ENCODE data around the gene GAB1.

The GAB1 gene

DNA sequence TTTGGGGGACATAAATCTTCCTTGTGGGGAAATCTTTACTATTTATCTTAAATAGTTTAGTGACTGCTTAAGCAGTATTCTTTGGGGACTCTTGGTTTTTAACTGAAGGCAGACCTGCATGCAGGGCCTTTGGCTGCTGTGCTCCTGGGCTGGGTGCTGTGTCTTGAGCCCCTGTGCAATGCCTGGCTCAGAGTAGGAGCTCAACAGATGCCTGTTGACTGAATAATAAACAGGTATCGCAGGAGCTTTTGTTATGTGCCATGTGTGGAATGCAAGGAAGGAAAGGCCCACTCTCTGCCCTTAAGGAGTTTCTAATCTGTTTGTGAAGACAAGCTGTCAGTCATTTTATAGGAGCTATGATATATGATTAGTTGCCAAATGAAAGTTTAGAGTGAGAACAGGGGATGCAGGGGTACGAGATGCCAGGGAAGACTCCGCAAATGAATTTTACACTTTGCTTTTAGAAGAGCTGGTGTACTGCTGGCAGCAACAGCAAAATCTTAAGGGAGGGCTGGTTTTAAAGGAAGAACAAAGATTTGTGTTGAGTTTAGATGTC, 6.7 kb downstream of the GAB1 start:
- Histone ChIP-seq H3K4me3 (IDR thresholded peaks at IDR 0.05; ENCODE audit: insufficient read depth, low read depth, low read length) (no peak overlapping the region), H3K9ac (no peak overlapping the region), H4K20me1 (ENCODE audit: insufficient read depth) (no peaks in the 10 kb centered on the region), H3K27ac (no peak overlapping the region), H3K36me3 (ENCODE audit: insufficient read depth) (no peaks in the 10 kb centered on the region), H2AFZ (ENCODE audit: low read depth) (no peak overlapping the region), H3K79me2 (ENCODE audit: insufficient read depth, low read depth) (peaks cover 24% of the 10 kb centered on the region; the same call in 1 of the 2 replicates), H3K27me3 (ENCODE audit: insufficient read depth, low read depth) (no peaks in the 10 kb centered on the region), H3K4me1 (ENCODE audit: low read depth, poor library complexity, severe bottlenecking) (peaks cover 38% of the 10 kb centered on the region), H3K4me2 (no peak overlapping the region)
- no peak for TF ChIP-seq CTCF (conservative IDR thresholded peaks at IDR 0.05; ENCODE audit: low read depth, low read length)

DNA sequence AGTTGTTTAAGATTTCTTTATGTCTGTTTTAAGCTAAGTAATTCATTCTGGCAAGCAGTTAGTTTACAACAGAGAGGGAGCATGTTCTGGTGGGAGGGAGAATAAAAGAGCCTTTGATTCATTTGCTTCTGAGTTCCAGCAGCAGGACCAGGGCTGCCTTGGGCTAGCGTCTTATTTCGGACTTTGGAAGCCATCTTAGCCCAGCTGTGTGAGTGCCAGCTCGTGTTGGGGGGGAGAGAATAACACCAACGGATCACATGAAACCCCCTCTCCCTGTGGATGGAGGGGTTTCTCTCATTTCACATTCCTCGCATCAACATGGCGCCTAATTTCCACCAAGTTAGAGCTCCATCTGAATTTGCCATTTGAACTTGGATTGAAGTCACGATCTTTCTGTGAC, 7.4 kb downstream of the GAB1 start:
- no peak overlapping the region for H3K4me3 ChIP-seq (IDR thresholded peaks at IDR 0.05; ENCODE audit: insufficient read depth, low read depth, low read length)
- no peak overlapping the region for H3K4me2 ChIP-seq
- peaks cover 31% of the 10 kb centered on the region for H3K4me1 ChIP-seq (ENCODE audit: low read depth, poor library complexity, severe bottlenecking)
- no peaks in the 10 kb centered on the region for H3K27me3 ChIP-seq (ENCODE audit: insufficient read depth, low read depth)
- H3K79me2 ChIP-seq (ENCODE audit: insufficient read depth, low read depth), result peaks cover 18% of the 10 kb centered on the region; the same call in 1 of the 2 replicates
- TF ChIP-seq CTCF (conservative IDR thresholded peaks at IDR 0.05; ENCODE audit: low read depth, low read length), result no peak
- no peak overlapping the region for H3K9ac ChIP-seq
- no peak overlapping the region for H3K27ac ChIP-seq
- no peaks in the 10 kb centered on the region for H3K36me3 ChIP-seq (ENCODE audit: insufficient read depth)
- H2AFZ ChIP-seq (ENCODE audit: low read depth), result no peak overlapping the region
- H4K20me1 ChIP-seq (ENCODE audit: insufficient read depth), result no peaks in the 10 kb centered on the region

DNA sequence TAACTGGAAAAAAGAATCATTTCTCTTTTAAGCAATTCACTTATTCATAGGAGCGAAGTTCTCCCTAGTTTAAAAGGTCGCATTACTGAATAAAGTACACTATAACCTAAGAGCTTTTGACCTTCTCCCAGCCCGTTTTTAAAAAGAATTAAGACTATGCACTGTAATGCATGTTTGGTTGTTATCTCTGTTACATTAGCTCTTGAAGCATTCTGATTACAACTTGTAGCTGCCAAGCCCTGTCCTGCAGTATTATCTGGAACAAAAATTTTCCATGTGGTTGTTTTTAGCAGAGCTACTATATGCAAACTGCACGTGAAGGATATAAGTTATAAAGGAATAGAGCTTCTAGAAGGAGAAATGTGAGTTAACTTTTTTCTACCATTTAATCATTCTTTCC, 8.1 kb downstream of the GAB1 start:
- no peak overlapping the region for H3K4me2 ChIP-seq
- H3K4me1 ChIP-seq (ENCODE audit: low read depth, poor library complexity, severe bottlenecking), result peaks cover 29% of the 10 kb centered on the region
- no peak overlapping the region for H3K4me3 ChIP-seq (IDR thresholded peaks at IDR 0.05; ENCODE audit: insufficient read depth, low read depth, low read length)
- H3K27me3 ChIP-seq (ENCODE audit: insufficient read depth, low read depth), result no peaks in the 10 kb centered on the region
- no peak overlapping the region for H3K27ac ChIP-seq
- H2AFZ ChIP-seq (ENCODE audit: low read depth), result no peak overlapping the region
- H3K9ac ChIP-seq, result no peak overlapping the region
- H4K20me1 ChIP-seq (ENCODE audit: insufficient read depth), result no peaks in the 10 kb centered on the region
- H3K36me3 ChIP-seq (ENCODE audit: insufficient read depth), result no peaks in the 10 kb centered on the region
- H3K79me2 ChIP-seq (ENCODE audit: insufficient read depth, low read depth), result peaks cover 11% of the 10 kb centered on the region; the same call in 1 of the 2 replicates
- TF ChIP-seq CTCF (conservative IDR thresholded peaks at IDR 0.05; ENCODE audit: low read depth, low read length), result no peak

DNA sequence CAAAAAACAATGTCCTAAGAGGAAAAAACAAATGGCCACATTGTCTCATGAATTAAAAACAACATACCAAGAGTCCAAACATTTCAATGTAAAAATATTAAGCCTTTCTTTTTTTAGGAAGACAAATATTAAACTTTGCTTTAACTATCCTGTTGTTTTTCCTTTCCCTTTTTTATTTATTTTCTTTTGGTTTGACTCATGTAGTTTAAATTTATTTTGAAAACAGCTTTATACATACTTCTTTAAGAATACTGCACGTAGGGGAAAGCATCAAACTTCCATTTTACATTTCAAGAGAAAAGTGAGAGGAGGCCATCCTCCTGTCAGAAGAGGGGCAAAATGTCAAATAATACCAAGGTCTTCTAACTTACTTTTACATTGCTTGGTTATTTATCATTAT, 8.7 kb downstream of the GAB1 start:
- no peak overlapping the region for H3K27ac ChIP-seq
- H3K4me2 ChIP-seq, result no peak overlapping the region
- H3K27me3 ChIP-seq (ENCODE audit: insufficient read depth, low read depth), result no peaks in the 10 kb centered on the region
- no peak overlapping the region for H3K4me3 ChIP-seq (IDR thresholded peaks at IDR 0.05; ENCODE audit: insufficient read depth, low read depth, low read length)
- H3K4me1 ChIP-seq (ENCODE audit: low read depth, poor library complexity, severe bottlenecking), result peaks cover 29% of the 10 kb centered on the region
- TF ChIP-seq CTCF (conservative IDR thresholded peaks at IDR 0.05; ENCODE audit: low read depth, low read length), result no peak
- no peak overlapping the region for H3K9ac ChIP-seq
- H4K20me1 ChIP-seq (ENCODE audit: insufficient read depth), result no peaks in the 10 kb centered on the region
- H3K36me3 ChIP-seq (ENCODE audit: insufficient read depth), result no peaks in the 10 kb centered on the region
- H2AFZ ChIP-seq (ENCODE audit: low read depth), result no peak overlapping the region
- peaks cover 7% of the 10 kb centered on the region; the same call in 1 of the 2 replicates for H3K79me2 ChIP-seq (ENCODE audit: insufficient read depth, low read depth)

All from KMS-11 (cell line).